ENCODE data around the gene ADAMTS12.

GRCh38 chr5:33764786-33765185, 127.0 kb downstream of the ADAMTS12 start:
- TF ChIP-seq CTCF (IDR thresholded peaks at IDR 0.05): no peak
- TF ChIP-seq ZFX (IDR thresholded peaks at IDR 0.05; ENCODE audit: borderline replicate concordance): no peak
